Endothelial cell of umbilical vein (primary cell): ENCODE results near the gene CUX1. TPM values are rescaled to one million over a fixed set of nuclear protein-coding genes. Genes with fewer than 3 reads are reported as not detected.

Experiments used
- BruUV-seq: library from RNA; stranded (reverse); fragments of 400-500 nt; replicated peaks from 2 replicates; lab custom pipeline; 2021; lab: Mats Ljungman, UMichigan
- CTCF ChIA-PET: fragments of 300-600, 350-600 bp; sonication (Branson Sonifier 250); formaldehyde crosslinking; loops from one replicate; lab custom pipeline; 2021; ENCODE audit warnings: antibody characterized with exemption, inconsistent platforms; lab: Charles Lee
- POLR2A ChIA-PET: fragments of 300-600, 350-600 bp; sonication (Branson Sonifier 250); formaldehyde crosslinking; loops from one replicate; lab custom pipeline; 2021; ENCODE audit warnings: antibody characterized with exemption, inconsistent platforms; lab: Charles Lee
- DNase-seq: peaks from one replicate; pipeline ENCODE4 v3.0.0-alpha.2; 2011; ENCODE audit warnings: low read depth, low spot score
- FAIRE-seq: peaks from 2 replicates; lab custom pipeline; 2011; peaks lifted over from hg19 to GRCh38; lab: Jason Lieb, UNC
- H2AFZ ChIP-seq: 2 replicates; pipeline ENCODE4 v1.6.0; 2012; ENCODE audit warnings: low read depth, low read length, control low read depth, inconsistent platforms
- H3K27ac ChIP-seq: 2 replicates; pipeline ENCODE4 v1.5.1; 2011; ENCODE audit warnings: low read depth, mild to moderate bottlenecking, control low read depth, low read length, moderate library complexity; ENCODE audit not compliant: insufficient read depth
- H3K27me3 ChIP-seq, 2 experiments: 2 replicates each; pipeline versions ENCODE4 v1.6.0 to v1.6.1; 2011; ENCODE audit warnings: low read length in 2 of 2, mixed read lengths in 1 of 2; ENCODE audit not compliant: control insufficient read depth in 2 of 2, insufficient read depth in 2 of 2
- H3K36me3 ChIP-seq, 2 experiments: 2 replicates in 1 of 2; 3 replicates in 1 of 2; pipeline ENCODE4 v1.5.1; 2011; ENCODE audit warnings: low read length in 2 of 2, mild to moderate bottlenecking in 1 of 2, moderate library complexity in 1 of 2; ENCODE audit not compliant: control insufficient read depth in 2 of 2, insufficient read depth in 2 of 2; ENCODE audit errors: extremely low read depth in 1 of 2
- H3K4me1 ChIP-seq: 3 replicates; pipeline ENCODE4 v1.5.1; 2011; ENCODE audit warnings: mild to moderate bottlenecking, low read length; ENCODE audit not compliant: control insufficient read depth, insufficient read depth; ENCODE audit errors: extremely low read depth
- H3K4me2 ChIP-seq: 2 replicates; pipeline ENCODE4 v1.6.1; 2011; ENCODE audit warnings: low read length, control low read depth, mixed read lengths; ENCODE audit not compliant: insufficient read depth
- H3K4me3 ChIP-seq, 3 experiments: fragments of 200-600 bp in 1 of 3; sonication (generic), shearing (Covaris generic) in 1 of 3; replicated peaks in 1 of 3; 2 replicates each; pipeline ENCODE4 v1.5.1; 2011 to 2016; ENCODE audit warnings: control low read depth in 3 of 3, low read length in 3 of 3, mild to moderate bottlenecking in 2 of 3, inconsistent platforms in 1 of 3, low read depth in 1 of 3, moderate library complexity in 1 of 3; ENCODE audit not compliant: insufficient read depth in 1 of 3
- H3K79me2 ChIP-seq: 2 replicates; pipeline ENCODE4 v1.6.0; 2012; ENCODE audit warnings: low read length, inconsistent platforms; ENCODE audit not compliant: control insufficient read depth, insufficient read depth
- H3K9ac ChIP-seq: replicated peaks from 2 replicates; pipeline ENCODE3; 2011; ENCODE audit warnings: low read length, control low read depth; ENCODE audit not compliant: insufficient read depth; ENCODE audit errors: extremely low read depth
- H3K9me1 ChIP-seq: replicated peaks from 3 replicates; pipeline ENCODE4 v1.6.0; 2011; ENCODE audit warnings: mild to moderate bottlenecking, low read length; ENCODE audit not compliant: control insufficient read depth, insufficient read depth; ENCODE audit errors: extremely low read depth
- H3K9me3 ChIP-seq: replicated peaks from 2 replicates; pipeline ENCODE4 v1.5.1; 2012; ENCODE audit warnings: low read length, inconsistent platforms; ENCODE audit not compliant: control insufficient read depth, insufficient read depth
- H4K20me1 ChIP-seq: replicated peaks from 2 replicates; pipeline ENCODE3; 2011; ENCODE audit warnings: mild to moderate bottlenecking, low read length; ENCODE audit not compliant: control insufficient read depth, insufficient read depth; ENCODE audit errors: extremely low read depth
- CTCF ChIP-seq, 2 donors: IDR thresholded peaks; 1 replicate in 1 of 2; 2 replicates in 1 of 2; pipeline ENCODE4 v1.5.1; 2011; ENCODE audit warnings: low read length in 2 of 2, mild to moderate bottlenecking in 2 of 2, moderate library complexity in 2 of 2, control low read depth in 1 of 2, inconsistent platforms in 1 of 2, low read depth in 1 of 2; ENCODE audit not compliant: insufficient read depth in 1 of 2; ENCODE audit errors: extremely low read depth in 1 of 2
- EZH2 ChIP-seq: IDR thresholded peaks from 2 replicates; pipeline ENCODE4 v1.6.1; 2012; ENCODE audit warnings: borderline replicate concordance, low read depth, mild to moderate bottlenecking, moderate library complexity, low read length, inconsistent platforms; ENCODE audit not compliant: severe bottlenecking
- FOS ChIP-seq: IDR thresholded peaks from 2 replicates; pipeline ENCODE4 v1.6.1; 2011; ENCODE audit warnings: mild to moderate bottlenecking, low read length, moderate library complexity, borderline replicate concordance; ENCODE audit not compliant: insufficient read depth
- GATA2 ChIP-seq: IDR thresholded peaks from 2 replicates; pipeline ENCODE4 v1.7.0; 2011; ENCODE audit warnings: low read depth, mild to moderate bottlenecking, moderate library complexity, mixed read lengths, low read length; ENCODE audit not compliant: insufficient read length, insufficient read depth
- JUN ChIP-seq: IDR thresholded peaks from 2 replicates; pipeline ENCODE4 v1.6.1; 2011; ENCODE audit warnings: borderline replicate concordance, low read depth; ENCODE audit not compliant: insufficient read length, insufficient read depth
- MYC ChIP-seq: IDR thresholded peaks from one replicate; pipeline ENCODE4 v1.6.1; 2011; ENCODE audit warnings: mild to moderate bottlenecking, low read depth, low read length
- POLR2A ChIP-seq: IDR thresholded peaks from 2 replicates; pipeline ENCODE4 v1.6.1; 2012; ENCODE audit warnings: low read depth, mild to moderate bottlenecking, control low read depth, low read length
- POLR2AphosphoS5 ChIP-seq: IDR thresholded peaks from 2 replicates; pipeline ENCODE4 v1.6.1; 2012; ENCODE audit warnings: low read depth, mild to moderate bottlenecking, control low read depth, low read length, moderate library complexity; ENCODE audit not compliant: insufficient read depth
- dilution Hi-C: fragments of 300-500 bp; cut with MboI; formaldehyde crosslinking; loops from one replicate; pipeline ENCODE4 v1.15.0; 2019; ENCODE audit warnings: low sequenced_read_pairs; ENCODE audit not compliant: extremely low pct_ligation_motif_present
- intact Hi-C: fragments of 100-400 bp; cut with micrococcal nuclease; formaldehyde crosslinking; loops from one replicate; pipeline ENCODE4 v1.10.0; 2022
- polyA plus RNA-seq, 4 experiments: library from polyadenylated mRNA; depleted of rRNA in 3 of 4; stranded (reverse) in 3 of 4; unstranded in 1 of 4; fragments of >200 nt; gene quantifications; 2 replicates each; pipeline versions ENCODE4 v1.2.1 to v1.2.3, GENCODE V29; 2011 to 2012; ENCODE audit warnings: missing spikeins in 1 of 4
- total RNA-seq: library from RNA; stranded (reverse); gene quantifications from 2 replicates; pipeline ENCODE4 v1.2.3, GENCODE V29; 2021
- TF ChIP-seq, protein P1 (sequence below): IDR thresholded peaks from 2 replicates; pipeline ENCODE4 v1.6.1; 2011; ENCODE audit not compliant: insufficient read depth, insufficient read length

CUX1 gene
- total and polyA plus RNA-seq, 2 donors (not counting 3 experiments of a cell fraction or from before 2014, with no cell fraction given) = 13.8 to 49.8 TPM

DNA sequence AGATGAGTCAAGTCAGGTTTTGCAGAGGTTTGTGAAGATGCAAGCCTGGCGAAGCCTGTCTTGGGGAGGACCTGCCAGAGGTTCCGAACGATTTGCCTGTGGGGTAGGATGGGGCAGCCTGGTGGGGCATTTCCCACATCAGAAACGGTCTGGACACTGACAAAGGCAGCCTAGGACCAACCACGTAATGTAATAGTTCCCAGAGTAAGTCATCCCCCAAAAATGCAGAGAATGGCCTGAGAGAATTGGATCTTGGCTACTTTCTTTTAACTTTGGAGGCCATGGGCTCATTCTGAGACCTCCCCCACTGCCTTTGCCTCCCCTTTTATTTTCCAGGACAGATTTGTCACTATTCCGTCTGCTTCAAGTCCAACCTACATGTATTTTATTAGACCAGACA, 300.3 kb downstream of the CUX1 start:
- H3K4me1 ChIP-seq = peaks cover 11% of the 10 kb centered on the region
- DNase-seq = no peak
- no TSS peak for BruUV-seq
- no peak overlapping the region for H3K4me3 ChIP-seq
- POLR2A ChIA-PET = no interaction called here
- H3K27ac ChIP-seq = no peak overlapping the region
- H2AFZ ChIP-seq = no peak overlapping the region
- no peaks in the 10 kb centered on the region for H4K20me1 ChIP-seq
- peaks cover 0 to 2% of the 10 kb centered on the region in 2 experiments for H3K36me3 ChIP-seq
- no peak overlapping the region for H3K4me2 ChIP-seq
- no peaks in the 10 kb centered on the region for H3K9me1 ChIP-seq
- dilution Hi-C loops = no loop called here
- no peak for FAIRE-seq
- no peaks in the 10 kb centered on the region for H3K9me3 ChIP-seq
- no peak for TF ChIP-seq CTCF (IDR thresholded peaks at IDR 0.05; ENCODE audit: extremely low read depth in 1 of 2, insufficient read depth in 1 of 2, low read depth in 1 of 2, low read length in 2 of 2)
- no peak for TF ChIP-seq GATA2
- no peak for TF ChIP-seq POLR2AphosphoS5
- TF ChIP-seq EZH2 = no peak
- TF ChIP-seq JUN = no peak
- TF ChIP-seq, protein P1, sequence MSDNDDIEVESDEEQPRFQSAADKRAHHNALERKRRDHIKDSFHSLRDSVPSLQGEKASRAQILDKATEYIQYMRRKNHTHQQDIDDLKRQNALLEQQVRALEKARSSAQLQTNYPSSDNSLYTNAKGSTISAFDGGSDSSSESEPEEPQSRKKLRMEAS = no peak
- TF ChIP-seq POLR2A = no peak
- no peak for TF ChIP-seq FOS
- TF ChIP-seq MYC = no peak
- no peaks in the 10 kb centered on the region for H3K27me3 ChIP-seq
- intact Hi-C loops = no loop called here
- H3K79me2 ChIP-seq = no peaks in the 10 kb centered on the region
- no peak overlapping the region for H3K9ac ChIP-seq
- CTCF ChIA-PET = no interaction called here
